Stimulated activated naive CD4-positive, alpha-beta T cell treated with Interleukin-2 at 50 U/mL for 16 hours (primary cell): Measurements from ENCODE around the gene TASL.
"Not testable (repeated sequence)": the region's sequence is repeated elsewhere in the genome, so short reads cannot be mapped to it uniquely, and the experiment has no call there.

Experiments used
- DNase-seq: peaks from one replicate; lab custom pipeline; 2025; lab: John Stamatoyannopoulos, UW

TASL gene, protein sequence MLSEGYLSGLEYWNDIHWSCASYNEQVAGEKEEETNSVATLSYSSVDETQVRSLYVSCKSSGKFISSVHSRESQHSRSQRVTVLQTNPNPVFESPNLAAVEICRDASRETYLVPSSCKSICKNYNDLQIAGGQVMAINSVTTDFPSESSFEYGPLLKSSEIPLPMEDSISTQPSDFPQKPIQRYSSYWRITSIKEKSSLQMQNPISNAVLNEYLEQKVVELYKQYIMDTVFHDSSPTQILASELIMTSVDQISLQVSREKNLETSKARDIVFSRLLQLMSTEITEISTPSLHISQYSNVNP

DNA sequence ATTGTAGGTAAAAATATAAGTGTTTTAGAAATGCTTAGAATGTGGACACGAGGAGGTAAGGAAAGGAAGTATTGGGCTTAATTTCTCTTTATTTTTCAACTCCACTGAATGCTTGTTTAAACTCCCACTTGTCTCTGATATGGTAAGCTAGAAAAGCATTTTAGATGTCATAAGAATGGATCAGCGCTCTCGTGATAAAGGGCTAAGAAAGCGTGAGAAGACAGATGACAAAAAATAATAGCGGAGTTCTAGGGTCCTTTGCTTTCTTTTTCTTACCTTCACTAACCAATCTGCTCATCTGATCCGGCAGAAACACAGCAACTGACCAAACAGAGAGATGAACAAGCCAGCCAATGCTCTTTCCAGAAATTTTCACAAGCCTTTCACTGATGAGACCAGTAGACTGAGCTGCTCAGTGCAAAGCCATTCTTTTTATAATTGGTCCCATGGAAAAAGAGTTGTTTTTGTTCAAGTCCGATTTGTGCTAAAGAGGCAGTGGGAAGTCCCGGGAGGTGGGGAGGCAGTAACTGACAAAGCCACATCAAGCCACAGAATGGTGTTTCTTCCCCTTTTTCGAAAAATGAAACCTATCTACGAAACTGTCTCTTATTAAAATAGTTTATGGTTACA is at the start of gene TASL:
TASL (minus strand) TSS at position 405 of the 630 bp plus-strand sequence. CDS start 17,411 bp downstream, outside the sequence.
- DNase-seq = peak; percentile 6

DNA sequence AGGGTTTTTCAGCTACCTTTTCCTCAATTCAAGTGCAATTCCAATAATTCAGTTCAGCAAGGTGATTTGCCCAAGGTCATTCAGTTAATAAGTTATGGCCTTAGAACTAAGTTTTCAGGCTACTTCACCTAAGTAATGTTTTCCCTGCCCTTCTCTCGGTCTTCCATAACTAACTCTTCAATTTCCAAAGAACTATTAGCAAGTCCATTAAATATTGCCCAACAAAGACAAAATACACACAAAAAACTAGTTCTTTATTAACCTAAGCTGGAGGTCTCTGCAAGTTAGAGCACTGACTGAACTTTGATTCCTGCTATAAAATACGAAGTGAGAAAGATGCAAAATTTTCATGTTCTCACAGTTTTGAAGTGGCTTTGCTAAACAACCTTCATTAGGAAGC is 48.8 kb upstream of the TASL start:
- no peak for DNase-seq

DNA sequence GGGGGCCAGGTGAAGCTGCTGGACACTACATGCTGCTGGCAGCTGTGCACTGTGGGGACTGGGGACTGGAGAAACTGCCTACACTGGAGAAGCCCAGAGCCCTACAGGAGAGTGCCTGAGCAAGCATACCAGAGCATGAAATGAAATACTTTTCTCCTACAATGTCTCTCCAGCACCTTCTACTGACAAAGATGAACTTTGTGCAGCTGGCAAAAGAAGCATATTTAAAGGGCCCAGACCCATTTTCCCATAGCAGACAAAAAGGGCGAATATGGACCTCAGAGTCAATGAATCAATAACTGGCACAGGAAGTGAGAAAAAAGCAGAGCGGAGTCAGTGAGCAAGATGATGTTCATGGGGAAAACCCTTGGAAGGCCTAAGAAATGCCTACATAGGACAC is 44.8 kb upstream of the TASL start:
- DNase-seq = no peak

DNA sequence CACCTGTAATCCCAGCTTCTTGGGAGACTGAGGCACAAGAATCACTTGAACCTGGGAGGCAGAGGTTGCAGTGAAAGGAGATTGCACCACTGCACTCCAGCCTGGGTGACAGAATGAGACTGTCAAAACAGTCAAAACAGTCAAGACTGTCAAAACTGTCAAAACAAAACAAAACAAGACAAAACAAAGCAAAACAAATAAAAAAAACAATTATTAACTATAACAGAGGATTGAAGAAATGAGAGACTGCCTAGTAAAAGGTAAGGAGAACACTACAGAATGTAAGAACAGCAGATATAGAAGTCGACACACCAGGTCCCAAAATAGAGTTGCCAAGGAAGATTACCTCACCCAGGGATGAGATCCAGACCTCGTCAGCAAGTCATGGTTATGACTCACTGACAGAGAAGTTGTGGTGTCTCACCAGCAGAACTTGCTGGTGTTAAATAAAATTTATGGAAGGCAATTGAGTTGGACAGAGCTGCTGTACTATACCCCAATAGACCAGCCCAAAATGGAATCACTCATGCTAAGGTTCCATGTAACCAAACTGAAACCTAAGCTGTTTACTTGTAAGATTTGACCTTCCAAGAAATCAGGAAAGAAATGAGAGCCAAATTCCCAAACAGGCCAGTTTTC is 43.5 kb upstream of the TASL start:
- DNase-seq = no peak

DNA sequence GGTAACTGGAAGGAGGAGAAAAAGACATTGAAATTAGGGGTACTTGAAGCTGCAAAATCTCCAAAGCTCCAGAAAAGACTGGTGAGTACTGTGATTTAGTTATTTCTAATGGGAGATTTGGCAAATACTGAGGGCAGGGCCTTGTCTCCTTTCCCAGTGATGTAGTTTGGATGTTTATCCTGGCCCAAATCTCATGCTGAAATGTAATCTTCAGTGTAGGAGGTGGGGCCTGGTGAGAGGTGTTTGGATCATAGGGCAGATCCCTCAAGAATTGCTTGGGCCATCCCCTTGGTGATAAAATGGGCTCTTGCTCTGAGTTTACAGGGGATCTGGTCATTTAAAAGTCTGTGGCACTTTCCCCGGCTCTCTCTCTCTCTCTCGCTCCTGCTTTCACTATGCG is 42.6 kb upstream of the TASL start:
- no peak for DNase-seq

DNA sequence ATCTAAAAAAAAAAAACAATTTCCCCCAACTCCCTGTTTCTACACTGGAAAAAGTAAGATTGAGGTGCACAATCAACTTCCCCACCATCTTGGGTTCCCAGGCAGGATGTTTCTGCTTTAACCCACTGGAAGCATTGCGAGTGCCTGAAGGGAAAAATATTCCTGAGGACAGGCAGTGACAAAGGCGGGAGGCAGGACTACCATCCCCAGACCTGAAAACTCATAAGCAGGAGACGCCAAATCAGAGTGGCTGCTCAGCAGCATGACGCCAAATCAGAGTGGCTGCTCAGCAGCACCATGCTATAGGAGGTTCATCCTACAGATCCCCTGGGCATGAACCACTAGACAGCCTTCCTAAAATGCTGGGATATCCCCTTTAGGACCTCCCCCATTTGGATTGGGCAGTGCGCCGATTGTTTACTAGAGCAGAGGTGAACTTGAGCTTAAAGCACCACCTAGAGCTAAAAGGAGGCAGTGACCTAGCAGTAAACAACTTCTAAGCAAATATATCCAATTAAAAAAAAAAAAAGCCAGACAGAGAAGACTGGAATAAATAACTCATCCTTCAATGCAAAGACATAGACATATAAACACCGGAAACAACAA is 40.7 kb upstream of the TASL start:
- no peak for DNase-seq

DNA sequence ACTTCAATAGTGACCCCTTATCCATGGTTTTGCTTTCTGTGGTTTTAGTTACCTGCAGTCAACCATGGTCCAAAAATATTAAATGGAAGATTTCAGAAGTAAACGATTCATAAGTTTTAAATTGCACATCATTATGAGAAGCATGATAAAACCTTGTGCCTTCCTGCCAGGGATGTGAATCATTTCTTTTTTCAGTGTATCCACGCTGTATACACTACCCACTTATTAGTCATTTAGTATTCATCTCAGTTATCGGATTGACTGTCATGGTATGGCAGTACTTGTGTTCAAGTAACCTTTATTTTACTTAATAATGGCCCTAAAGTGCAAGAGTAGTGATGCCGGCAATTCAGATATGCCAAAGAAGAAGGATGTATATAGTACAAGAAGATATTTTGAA is 37.7 kb upstream of the TASL start:
- DNase-seq = no peak

DNA sequence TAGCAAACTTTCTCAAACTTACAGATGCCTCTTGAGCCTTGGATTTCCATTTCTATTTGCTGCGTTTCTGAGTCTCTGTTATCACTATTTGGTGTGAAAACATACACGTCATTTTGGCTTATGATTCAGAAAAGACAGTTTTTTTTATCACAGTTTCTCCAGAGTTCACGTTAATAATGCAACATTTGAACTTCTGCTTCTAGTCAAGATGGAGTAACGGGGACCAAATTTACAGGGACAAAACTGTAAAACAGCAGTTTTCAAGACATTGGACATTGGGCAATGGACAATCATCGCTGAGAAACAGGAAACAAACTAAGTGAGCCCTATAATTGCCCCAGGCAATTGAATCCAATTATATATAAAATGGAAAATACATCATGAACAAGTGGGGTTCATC is 36.2 kb upstream of the TASL start:
- no peak for DNase-seq

DNA sequence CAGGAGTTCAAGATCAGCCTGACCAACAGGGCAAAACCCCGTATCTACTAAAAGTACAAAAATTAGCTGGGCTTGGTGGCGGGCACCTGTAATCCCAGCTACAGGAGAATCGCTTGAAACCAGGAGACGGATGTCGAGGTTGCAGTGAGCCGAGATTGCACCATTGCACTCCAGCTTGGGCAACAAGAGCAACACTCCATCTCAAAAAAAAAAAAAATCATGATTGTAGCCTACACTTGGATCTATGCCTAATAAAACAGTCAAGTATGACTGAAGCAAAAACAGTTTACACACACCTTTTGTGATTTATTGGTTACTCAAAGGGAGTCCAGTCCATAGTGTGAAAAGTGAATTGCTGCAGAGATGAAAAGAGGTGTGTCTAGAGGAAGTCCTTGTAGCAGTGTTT is 34.7 kb upstream of the TASL start:
- no peak for DNase-seq

DNA sequence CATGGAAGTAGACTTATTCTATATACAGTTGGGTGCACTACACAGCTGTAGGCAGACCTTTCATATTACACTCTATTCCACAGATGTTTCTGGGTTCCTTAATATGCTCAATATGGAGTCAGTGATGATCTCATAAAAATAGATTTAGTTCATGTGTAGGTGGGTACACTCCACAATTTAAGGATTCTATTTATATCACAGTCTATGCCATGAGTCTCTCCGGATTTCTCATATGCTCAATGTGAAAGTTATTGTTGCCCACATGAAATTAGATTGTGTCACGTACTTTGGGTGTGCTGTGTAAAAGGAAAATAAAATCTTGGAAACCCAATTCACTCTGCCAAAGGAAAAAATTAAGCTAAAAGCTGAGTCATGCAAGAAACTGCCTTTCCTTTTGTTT is 32.5 kb upstream of the TASL start:
- DNase-seq = no peak

DNA sequence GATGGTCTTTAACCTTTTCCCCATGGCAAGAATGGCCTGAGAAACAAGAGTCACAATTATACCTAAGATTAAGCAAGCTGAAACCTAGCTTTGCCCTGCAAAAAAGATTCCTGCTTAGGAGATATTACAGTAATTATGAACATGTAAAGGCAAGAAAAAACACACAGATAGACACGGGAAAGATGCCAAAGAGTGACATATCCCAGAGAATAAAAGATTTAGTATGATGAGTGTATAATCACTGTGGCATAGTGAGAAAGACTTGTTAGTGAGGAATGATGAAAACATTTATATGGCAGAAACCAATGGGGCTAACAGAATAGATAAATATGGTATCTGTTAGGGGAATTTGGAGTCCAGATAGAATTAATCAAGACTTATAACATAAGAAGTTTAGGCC is 29.6 kb upstream of the TASL start:
- no peak for DNase-seq

DNA sequence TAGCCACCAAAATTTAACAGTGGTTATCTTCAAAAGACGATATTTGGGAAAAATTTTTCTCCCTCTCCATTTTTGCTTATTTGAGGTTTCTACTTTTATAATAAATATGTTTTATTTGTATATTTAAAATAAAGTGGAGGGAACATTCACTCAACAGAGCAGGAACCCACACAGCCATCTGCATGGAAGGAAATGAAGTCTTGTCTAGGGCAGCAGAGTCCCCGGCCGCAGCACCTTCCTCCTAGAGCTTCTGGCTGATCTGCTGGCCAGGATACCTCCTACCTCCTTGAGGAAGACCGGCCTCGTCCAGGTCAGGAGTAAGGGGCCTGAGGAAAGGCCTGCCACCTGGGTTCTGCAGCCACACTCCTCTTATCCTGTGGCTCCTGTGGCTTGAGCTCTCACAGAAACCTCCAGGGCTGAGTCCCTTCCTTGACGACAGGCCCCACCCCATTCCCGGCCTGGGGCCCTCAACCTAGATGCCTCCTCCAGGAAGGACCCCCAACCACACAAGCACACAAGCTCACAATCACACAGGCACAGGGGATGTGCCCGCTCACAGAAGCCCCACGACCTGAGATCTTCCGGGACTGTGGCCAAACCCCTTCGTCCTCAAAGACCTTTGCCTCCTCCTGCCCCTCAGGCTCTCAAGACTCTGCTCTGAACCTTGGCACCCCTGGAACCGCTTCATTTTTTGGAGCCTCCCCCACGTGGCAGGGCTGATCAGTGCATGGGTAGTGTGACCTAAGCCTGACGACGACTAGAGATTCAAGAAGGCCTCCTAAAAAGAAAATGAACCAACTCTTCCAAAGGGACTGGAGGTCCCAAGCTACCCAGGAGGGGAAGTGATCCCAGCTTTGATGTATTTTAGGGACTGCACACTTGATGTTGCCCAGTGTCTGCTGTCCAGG is 23.0 kb upstream of the TASL start:
- DNase-seq = not testable (repeated sequence)

DNA sequence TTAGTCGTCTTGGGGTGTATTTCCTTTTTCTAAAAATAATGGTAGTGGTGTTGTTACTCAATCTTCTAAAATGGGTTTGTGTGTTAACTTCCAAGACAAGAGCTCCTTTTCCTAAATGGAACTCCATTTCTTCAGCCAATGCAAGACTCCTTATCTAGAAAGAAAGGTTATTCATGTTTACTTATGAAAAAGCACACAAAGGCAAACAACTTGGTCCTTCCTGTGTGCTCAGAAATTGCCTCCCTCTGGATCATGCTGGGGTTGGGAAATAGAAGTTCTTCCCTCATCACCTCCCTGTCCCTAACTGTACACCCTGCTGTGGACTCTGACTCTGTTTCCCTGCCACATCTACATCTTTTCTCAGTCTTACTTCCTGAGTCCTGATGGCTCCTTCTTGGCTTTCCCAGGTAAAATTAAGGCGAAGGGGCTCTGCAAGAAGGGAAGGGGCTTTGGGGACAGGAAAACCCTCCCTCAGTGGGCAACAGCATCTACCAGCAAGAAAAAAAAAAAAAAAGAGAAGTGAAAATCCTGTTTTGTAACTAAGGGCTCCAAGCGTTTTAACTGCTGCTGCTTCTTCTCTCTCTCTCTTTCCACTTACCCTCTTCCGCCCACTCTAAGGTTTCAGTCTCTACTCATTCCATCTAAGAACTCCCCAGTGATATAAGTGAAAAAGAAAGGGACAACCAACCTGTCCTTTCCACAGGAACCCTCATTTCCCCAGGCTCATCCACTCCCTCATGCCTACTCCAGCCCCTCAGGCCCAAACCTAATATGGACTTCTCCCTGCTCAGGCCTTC is 19.8 kb upstream of the TASL start:
- DNase-seq = no peak

DNA sequence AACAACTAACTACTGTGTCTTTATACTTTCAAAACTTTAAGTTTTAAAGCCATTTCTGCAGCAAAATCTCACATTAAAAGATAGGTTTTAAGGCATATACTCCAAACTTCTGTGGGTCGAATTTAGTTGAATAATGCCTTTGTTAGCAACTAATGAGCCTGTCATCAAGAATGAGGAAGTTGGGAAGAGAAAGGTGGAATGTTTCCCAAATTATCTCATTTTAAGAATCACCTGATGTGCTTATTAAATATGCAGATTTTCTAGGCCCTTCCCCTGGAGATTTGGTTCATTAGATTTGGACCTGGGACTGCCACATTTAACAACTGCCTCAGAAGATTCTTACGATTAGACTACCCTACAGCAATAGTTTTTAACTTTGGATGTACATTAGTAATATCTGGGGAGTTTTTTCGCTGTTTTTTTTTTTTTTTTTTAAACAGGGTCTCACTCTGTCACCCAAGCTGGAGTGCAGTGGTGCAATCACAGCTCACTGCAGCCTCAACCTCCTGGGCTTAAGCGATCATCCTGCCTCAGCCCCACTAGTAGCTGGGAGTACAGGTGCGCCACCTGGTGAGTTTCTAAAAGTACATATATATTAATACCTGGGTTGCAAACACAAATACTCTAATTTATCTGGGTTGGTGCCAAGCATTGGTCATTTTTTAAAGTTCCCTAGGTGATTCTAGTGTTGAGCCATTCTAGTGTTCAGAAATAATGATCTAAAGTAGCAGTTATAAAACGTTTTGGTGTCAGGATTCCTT is 16.1 kb upstream of the TASL start:
- DNase-seq = no peak

DNA sequence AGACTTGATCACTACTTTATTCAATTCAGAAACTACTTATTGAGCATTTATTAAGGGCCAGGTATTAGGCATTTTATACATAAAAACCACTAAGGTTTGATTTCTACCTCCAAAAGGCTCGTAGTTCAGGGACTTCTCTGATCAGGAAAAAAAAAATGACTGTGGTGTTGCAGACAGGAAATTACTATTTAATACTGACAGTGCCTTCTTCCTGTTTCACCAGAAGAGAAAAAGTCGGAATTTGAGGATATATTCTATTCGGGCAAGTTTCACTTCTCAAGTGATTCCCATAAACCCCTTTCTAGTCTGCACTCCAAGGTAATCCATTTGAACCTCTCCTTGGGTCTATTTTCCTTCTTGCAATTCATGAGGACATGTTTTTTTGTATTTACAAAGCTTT is 15.3 kb upstream of the TASL start:
- DNase-seq = no peak

DNA sequence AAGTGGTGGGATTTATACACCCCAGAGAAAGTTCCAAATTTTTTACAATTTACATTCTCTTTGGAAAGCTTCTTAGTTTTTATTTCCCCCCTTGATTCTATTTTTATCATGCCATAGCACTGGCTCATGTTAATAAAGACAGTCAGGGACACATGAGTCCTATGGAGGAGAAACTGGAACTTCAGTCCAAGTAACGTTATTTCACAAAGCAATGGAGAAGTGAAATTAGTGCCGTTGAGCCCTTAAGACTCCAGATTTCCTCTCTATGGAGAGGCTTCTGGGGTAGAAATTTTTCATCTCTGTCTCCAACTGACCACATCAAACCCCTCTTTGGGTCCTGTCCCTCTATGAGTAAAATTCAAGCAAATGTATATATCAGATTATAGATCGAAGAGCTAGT is 12.8 kb upstream of the TASL start:
- no peak for DNase-seq

DNA sequence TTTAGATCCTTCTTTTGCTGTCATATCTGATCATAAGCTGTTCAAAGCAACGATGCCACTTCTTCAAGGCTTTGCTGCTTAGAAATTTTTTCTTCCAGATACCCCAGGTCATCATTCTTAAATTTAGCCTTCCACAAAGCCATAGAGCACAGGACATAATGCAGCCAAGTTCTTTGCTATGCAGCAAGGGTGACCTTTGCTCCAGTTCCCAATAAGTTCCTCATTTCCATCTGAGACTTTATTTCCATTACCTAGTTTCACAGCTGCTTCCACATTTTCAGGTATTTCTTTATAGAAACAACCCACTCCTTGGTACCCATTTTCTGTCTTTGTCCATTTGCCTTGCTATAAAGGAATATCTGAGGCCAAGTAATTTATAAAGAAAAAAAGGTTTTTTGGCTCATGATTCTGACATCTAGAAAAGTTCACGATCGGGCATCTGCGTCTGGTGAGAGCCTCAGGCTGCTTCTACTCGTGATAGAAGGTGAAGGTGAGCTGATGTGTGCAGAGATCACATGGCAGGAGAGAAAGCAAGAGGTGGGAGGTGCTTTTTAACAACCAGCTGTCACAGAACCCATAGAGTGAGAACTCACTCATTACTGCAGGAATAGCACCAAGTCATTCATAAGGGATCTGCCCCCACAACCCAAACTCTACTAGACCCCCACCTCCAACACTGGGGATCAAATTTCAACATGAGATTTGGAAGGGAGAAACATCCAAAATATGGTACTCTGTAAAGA is 11.8 kb upstream of the TASL start:
- no peak for DNase-seq

DNA sequence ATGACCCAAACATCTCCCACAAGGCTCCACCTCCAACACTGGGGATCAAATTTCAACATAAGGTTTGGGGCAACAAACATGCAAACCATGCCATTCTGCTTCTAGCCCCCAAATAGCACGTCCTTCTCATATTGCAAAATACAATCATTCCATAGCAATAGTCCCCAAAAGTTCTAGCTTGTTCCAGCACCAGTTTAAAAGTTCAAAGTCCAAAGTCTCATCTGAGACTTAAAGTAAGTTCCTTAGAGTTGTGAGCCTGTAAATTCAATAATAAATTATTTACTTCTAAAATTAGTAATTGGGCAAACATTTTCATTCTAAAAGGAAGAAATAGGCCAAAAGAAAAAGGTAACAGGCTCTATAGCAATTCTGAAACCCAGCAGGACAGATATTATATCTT is 8.9 kb upstream of the TASL start:
- no peak for DNase-seq

DNA sequence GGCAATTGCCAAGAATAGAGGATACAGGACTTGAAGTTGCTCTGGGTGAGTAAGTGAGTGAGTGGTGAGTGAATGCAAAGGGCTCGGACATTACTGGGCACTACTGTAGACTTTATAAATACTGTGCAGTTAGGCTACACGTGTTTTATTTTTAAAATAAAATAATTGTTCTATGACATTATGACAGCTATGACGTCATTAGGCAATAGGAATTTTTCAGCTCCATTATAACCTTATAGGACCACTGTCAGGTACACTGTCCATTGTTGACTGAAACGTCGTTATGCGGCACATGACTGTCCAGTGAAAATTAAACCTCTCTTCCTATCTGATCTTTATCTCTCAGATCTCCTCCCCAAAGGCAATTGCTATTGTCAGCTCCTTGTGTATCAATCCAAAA is 5.1 kb upstream of the TASL start:
- DNase-seq = no peak

DNA sequence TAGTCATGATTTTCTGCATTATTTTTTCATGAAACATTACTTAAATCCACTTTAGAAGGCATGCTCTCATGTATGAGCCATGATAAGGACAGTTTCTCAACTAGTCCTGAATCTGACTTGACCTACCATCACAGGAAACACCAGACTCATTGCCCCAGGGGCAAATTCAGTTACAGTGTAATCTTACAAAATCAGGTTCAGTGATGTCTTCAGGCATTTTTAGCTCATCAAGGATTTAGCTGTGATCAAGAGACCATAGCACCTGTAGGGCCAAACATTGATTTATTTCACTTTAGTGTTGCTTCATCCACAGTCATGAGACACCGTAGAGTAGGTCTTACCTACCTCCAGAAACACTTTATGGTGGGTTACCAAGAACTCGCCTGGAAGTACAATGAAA is 3.1 kb upstream of the TASL start:
- no peak for DNase-seq
